Myometrial cell (primary cell): ENCODE data around the gene RPS3. TPM values are rescaled to one million over a fixed set of nuclear protein-coding genes. Genes with fewer than 3 reads are reported as not detected.

Experiments
- total RNA-seq: library from RNA; depleted of rRNA; stranded (reverse); fragments of >200 nt; gene quantifications from 2 replicates; pipeline ENCODE4 v1.2.3, GENCODE V29; 2015

Gene RPS3
- total RNA-seq, result 2,208 and 2,256 TPM in 2 replicates

GRCh38 chr11:75399344-75400145 lies at the start of gene RPS3:
Gene RPS3, plus strand, starts transcription at chr11:75399518. Its CDS starts 30 bp downstream, at chr11:75399548.

DNA sequence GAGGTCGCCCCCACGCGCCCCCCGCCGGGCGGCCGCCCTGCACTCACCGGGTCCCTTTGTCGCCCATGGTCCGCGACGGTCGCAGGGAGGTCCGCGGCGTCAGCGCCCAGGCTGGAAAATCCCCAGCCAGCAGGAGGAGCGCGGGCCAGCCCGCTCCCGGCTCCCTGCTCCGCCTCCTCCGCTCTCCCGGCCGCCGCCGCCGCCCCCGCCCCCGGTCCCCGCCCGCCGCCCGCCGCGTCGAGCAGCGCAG lies 47.9 kb upstream of the RPS3 start, which contains the start of gene ARRB1:
Gene ARRB1 (minus strand): TSS at position 121 of the 250 bp plus-strand sequence. CDS start 54 bp downstream, at position 67.

DNA sequence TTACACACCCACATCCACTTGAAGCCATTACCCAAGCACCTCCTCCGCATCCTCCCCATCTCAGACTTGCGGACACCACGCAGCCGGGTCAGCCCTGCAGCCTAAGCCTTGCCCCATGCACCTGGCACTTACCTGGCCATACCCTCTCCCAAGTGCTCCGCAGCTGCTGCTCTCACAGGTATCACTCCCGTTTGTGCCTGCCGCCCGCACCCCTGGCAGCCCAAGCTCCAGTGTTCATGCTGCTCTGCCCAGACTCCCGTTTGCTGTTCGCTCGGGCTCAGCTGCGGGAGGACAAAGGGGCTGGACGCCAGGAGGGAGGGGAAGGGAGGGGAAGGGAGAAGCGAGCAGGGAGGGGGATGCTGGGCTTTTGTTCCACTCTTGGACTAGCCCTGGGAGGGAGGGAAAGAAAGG lies 33.6 kb downstream of the RPS3 start, which contains the start of gene KLHL35:
Gene KLHL35 (minus strand): TSS at position 293 of the 411 bp plus-strand sequence. CDS start 2,574 bp downstream, outside the sequence.

Other genes starting within 250 kb of the RPS3 start
- gene SLCO2B1, start 248.4 kb upstream of the RPS3 start, total RNA-seq, result not detected in 2 replicates
- not detected in 2 replicates for gene TPBGL, start 158.7 kb upstream of the RPS3 start, total RNA-seq
- 7.6 and 8.1 TPM in 2 replicates for gene ARRB1, start 47.9 kb upstream of the RPS3 start, total RNA-seq
- 0.29 and 1.8 TPM in 2 replicates for gene KLHL35, start 33.7 kb downstream of the RPS3 start, total RNA-seq
- gene GDPD5, start 126.4 kb downstream of the RPS3 start, total RNA-seq, result 13.6 and 26.5 TPM in 2 replicates
- gene SERPINH1, start 162.7 kb downstream of the RPS3 start, total RNA-seq, result 1,366 and 1,534 TPM in 2 replicates